Gastroesophageal sphincter (tissue), 3 donors: ENCODE measurements around the gene RNF215.
A peak's percentile ranks its signal among the peaks of the same experiment; 100 is the strongest.

Experiments used
- EP300 ChIP-seq: sonication (generic); formaldehyde crosslinking; IDR thresholded peaks from one replicate; pipeline ENCODE4 v1.6.1; 2017; ENCODE audit warnings: antibody characterized with exemption, mild to moderate bottlenecking
- POLR2A ChIP-seq, 2 donors: fragments of 450-650 bp; IDR thresholded peaks; one replicate each; pipeline ENCODE4 v1.6.1; 2017; ENCODE audit warnings: antibody characterized with exemption in 2 of 2, mild to moderate bottlenecking in 2 of 2, moderate library complexity in 1 of 2
- POLR2AphosphoS5 ChIP-seq: sonication (generic); formaldehyde crosslinking; IDR thresholded peaks from one replicate; pipeline ENCODE4 v1.6.1; 2017; ENCODE audit warnings: antibody characterized with exemption
- TF ChIP-seq, protein P1 (sequence below), 4 experiments: fragments of 200-600 bp in 2 of 4; fragments of 450-650 bp in 2 of 4; sonication (generic) in 1 of 4; IDR thresholded peaks; one replicate each; pipeline ENCODE4 v1.5.1; 2017 to 2019; ENCODE audit warnings: antibody characterized with exemption in 4 of 4, mild to moderate bottlenecking in 2 of 4, moderate library complexity in 2 of 4

- TF ChIP-seq, protein P1, sequence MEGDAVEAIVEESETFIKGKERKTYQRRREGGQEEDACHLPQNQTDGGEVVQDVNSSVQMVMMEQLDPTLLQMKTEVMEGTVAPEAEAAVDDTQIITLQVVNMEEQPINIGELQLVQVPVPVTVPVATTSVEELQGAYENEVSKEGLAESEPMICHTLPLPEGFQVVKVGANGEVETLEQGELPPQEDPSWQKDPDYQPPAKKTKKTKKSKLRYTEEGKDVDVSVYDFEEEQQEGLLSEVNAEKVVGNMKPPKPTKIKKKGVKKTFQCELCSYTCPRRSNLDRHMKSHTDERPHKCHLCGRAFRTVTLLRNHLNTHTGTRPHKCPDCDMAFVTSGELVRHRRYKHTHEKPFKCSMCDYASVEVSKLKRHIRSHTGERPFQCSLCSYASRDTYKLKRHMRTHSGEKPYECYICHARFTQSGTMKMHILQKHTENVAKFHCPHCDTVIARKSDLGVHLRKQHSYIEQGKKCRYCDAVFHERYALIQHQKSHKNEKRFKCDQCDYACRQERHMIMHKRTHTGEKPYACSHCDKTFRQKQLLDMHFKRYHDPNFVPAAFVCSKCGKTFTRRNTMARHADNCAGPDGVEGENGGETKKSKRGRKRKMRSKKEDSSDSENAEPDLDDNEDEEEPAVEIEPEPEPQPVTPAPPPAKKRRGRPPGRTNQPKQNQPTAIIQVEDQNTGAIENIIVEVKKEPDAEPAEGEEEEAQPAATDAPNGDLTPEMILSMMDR (IDR thresholded peaks at IDR 0.05) = peak in 2 of 4 experiments; percentile 2 to 32
- TF ChIP-seq POLR2A (IDR thresholded peaks at IDR 0.05) (peak; percentile 88 to 95), EP300 (no peak), POLR2AphosphoS5 (peak; percentile 95)
These were observed 30.6 kb downstream of the RNF215 start, which contains the start of the genes CCDC157 and SF3A1 for GRCh38 chr22:30356449-30357235.
